Liver (tissue), 9 donors: ENCODE results near the gene SLC5A9. TPM values are rescaled to one million over a fixed set of nuclear protein-coding genes. Genes with fewer than 3 reads are reported as not detected.
"Not testable (repeated sequence)": the region's sequence is repeated elsewhere in the genome, so short reads cannot be mapped to it uniquely, and the experiment has no call there.

Source experiments
- DNase-seq: peaks from one replicate; pipeline ENCODE4 v3.0.0-alpha.2; 2017; ENCODE audit warnings: low spot score
- H3K27ac ChIP-seq, 2 donors: one replicate each; pipeline ENCODE4 v1.7.0; 2013; ENCODE audit warnings: inconsistent platforms in 2 of 2, low read length in 2 of 2, control low read depth in 1 of 2, low read depth in 1 of 2, mild to moderate bottlenecking in 1 of 2
- H3K27me3 ChIP-seq, 4 donors: one replicate each; pipeline versions ENCODE4 v1.6.1 to v1.7.0; 2013; ENCODE audit warnings: low read length in 3 of 4, inconsistent platforms in 1 of 4, mild to moderate bottlenecking in 1 of 4, moderate library complexity in 1 of 4; ENCODE audit not compliant: control insufficient read depth in 4 of 4, insufficient read depth in 4 of 4
- H3K36me3 ChIP-seq, 4 donors: one replicate each; pipeline versions ENCODE4 v1.6.1 to v1.7.0; 2013; ENCODE audit warnings: low read length in 3 of 4, mild to moderate bottlenecking in 3 of 4, low read depth in 1 of 4, moderate library complexity in 1 of 4; ENCODE audit not compliant: control insufficient read depth in 4 of 4, insufficient read depth in 3 of 4
- H3K4me1 ChIP-seq, 4 donors: one replicate each; pipeline versions ENCODE4 v1.6.1 to v1.7.0; 2013; ENCODE audit warnings: low read length in 3 of 4, mild to moderate bottlenecking in 3 of 4, moderate library complexity in 1 of 4; ENCODE audit not compliant: control insufficient read depth in 4 of 4, insufficient read depth in 4 of 4
- H3K4me3 ChIP-seq, 3 donors: one replicate each; pipeline versions ENCODE4 v1.6.1 to v1.7.0; 2013; ENCODE audit warnings: low read length in 3 of 3, control low read depth in 1 of 3, low read depth in 1 of 3, mild to moderate bottlenecking in 1 of 3
- H3K9ac ChIP-seq, 2 donors: one replicate each; pipeline ENCODE4 v1.7.0; 2013; ENCODE audit warnings: low read length in 2 of 2, mild to moderate bottlenecking in 2 of 2, moderate library complexity in 2 of 2, control low read depth in 1 of 2, low read depth in 1 of 2
- H3K9me3 ChIP-seq, 4 donors: one replicate each; pipeline versions ENCODE4 v1.6.1 to v1.7.0; 2013; ENCODE audit warnings: low read length in 3 of 4; ENCODE audit not compliant: control insufficient read depth in 4 of 4
- EGR1 ChIP-seq, 2 donors: IDR thresholded peaks; 2 replicates each; pipeline ENCODE4 v1.6.1; 2016 to 2018; ENCODE audit warnings: antibody characterized with exemption in 2 of 2, low read depth in 2 of 2
- JUND ChIP-seq, 2 donors: IDR thresholded peaks; 2 replicates each; pipeline ENCODE4 v1.6.1; 2016; ENCODE audit warnings: antibody characterized with exemption in 2 of 2
- RAD21 ChIP-seq, 2 donors: IDR thresholded peaks; 2 replicates each; pipeline ENCODE4 v1.6.1; 2016; ENCODE audit warnings: antibody characterized with exemption in 2 of 2, mild to moderate bottlenecking in 2 of 2
- RXRA ChIP-seq, 2 donors: IDR thresholded peaks; 2 replicates each; pipeline ENCODE4 v1.6.1; 2017 to 2018; ENCODE audit warnings: antibody characterized with exemption in 2 of 2, mild to moderate bottlenecking in 1 of 2
- SP1 ChIP-seq: IDR thresholded peaks from 2 replicates; pipeline ENCODE4 v1.6.1; 2018; ENCODE audit warnings: antibody characterized with exemption, mild to moderate bottlenecking
- YY1 ChIP-seq: IDR thresholded peaks from 2 replicates; pipeline ENCODE4 v1.6.1; 2016; ENCODE audit warnings: antibody characterized with exemption, mild to moderate bottlenecking
- ZBTB33 ChIP-seq: IDR thresholded peaks from 2 replicates; pipeline ENCODE4 v1.6.1; 2016; ENCODE audit warnings: antibody characterized with exemption
- WGBS: extraction: QIAGEN DNeasy Blood & Tissue Kit; methylation state at CpG from one replicate; pipeline ENCODE4 v1.1.7; 2013; 5-methylcytosine and 5-hydroxymethylcytosine counted together
- polyA plus RNA-seq, 2 donors: library from polyadenylated mRNA; stranded (reverse) in 1 of 2; unstranded in 1 of 2; fragments of 200-250 nt in 1 of 2; fragments of >200 nt in 1 of 2; fragmentation: Nextera tagmentation in 1 of 2; extraction: Ambion mirVana in 1 of 2; gene quantifications; one replicate each; pipeline versions ENCODE4 v1.2.1 to v1.2.3, GENCODE V29; 2013 to 2015
- total RNA-seq, 2 donors: library from RNA; depleted of rRNA; stranded (reverse); fragments of >200 nt; gene quantifications; one replicate each; pipeline ENCODE4 v1.2.3, GENCODE V29; 2014
- TF ChIP-seq, protein P1 (sequence below): IDR thresholded peaks from 2 replicates; pipeline ENCODE4 v1.6.1; 2016; ENCODE audit warnings: antibody characterized with exemption
- TF ChIP-seq, protein P2 (sequence below): IDR thresholded peaks from 2 replicates; pipeline ENCODE4 v1.6.1; 2016; ENCODE audit warnings: antibody characterized with exemption, mild to moderate bottlenecking
- donor health status: healthy.
- donor health status: healthy.
- donor health status: healthy.
- donor health status: healthy.
- donor health status: healthy.

SLC5A9 gene
- total and polyA plus RNA-seq, 4 donors = 0.78 to 6.5 (median 6.0) TPM

DNA sequence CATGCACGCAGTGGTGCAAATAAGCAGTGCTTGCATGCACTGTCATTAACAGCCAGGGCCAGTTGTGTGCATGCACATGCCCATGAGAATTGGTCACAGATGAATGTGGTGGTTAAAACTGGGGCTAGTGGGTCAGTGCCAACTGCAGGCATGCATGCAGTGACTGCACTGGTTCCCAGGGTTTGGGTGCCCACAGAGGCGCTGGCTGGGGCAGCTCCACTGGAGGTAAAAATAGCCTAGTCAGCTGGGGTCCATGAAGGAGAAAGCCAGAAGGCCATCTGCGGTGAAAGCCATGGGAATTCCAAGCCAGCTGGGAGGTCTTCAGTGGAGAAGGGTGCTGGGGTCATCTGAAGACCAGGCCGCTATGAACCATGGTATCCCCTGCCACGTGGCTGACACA is 70.2 kb downstream of the SLC5A9 start:
- no peak overlapping the region for H3K4me3 ChIP-seq
- no peak overlapping the region for H3K27ac ChIP-seq
- no peak overlapping the region for H3K9ac ChIP-seq
- no peaks in the 10 kb centered on the region for H3K27me3 ChIP-seq
- no peaks in the 10 kb centered on the region for H3K4me1 ChIP-seq
- WGBS = 88% methylated on average over 5 of the region's 5 CpGs
- H3K9me3 ChIP-seq = no peaks in the 10 kb centered on the region
- TF ChIP-seq, protein P1, sequence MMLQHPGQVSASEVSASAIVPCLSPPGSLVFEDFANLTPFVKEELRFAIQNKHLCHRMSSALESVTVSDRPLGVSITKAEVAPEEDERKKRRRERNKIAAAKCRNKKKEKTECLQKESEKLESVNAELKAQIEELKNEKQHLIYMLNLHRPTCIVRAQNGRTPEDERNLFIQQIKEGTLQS = no peak
- no peaks in the 10 kb centered on the region for H3K36me3 ChIP-seq
- no peak for DNase-seq

DNA sequence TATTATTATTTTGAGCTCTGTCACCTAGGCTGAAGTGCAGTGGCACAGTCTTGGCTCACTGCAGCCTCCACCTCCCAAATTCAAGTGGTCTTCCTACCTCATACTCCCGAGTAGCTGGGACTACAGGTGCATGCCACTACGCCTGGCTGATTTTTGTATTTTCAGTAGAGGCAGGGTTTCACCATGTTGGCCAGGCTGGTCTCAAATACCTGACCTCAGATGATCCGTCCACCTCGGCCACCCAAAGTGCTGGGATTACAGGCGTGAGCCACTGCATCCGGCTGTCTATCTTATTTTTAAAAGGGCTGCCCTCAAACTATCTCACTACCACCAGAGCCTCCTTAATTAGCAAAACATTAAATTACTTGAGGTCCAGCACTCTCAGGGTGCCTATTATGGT is 71.6 kb downstream of the SLC5A9 start:
- WGBS = 90% methylated on average over 6 of the region's 6 CpGs
- not testable (repeated sequence) for H3K27ac ChIP-seq, H3K9ac ChIP-seq, H3K9me3 ChIP-seq, H3K36me3 ChIP-seq, H3K27me3 ChIP-seq, H3K4me3 ChIP-seq, H3K4me1 ChIP-seq, DNase-seq

GRCh38 chr1:48294656-48295055 is 72.1 kb downstream of the SLC5A9 start:
- no peak overlapping the region for H3K4me3 ChIP-seq
- TF ChIP-seq RAD21 (IDR thresholded peaks at IDR 0.05) (no peak), JUND (IDR thresholded peaks at IDR 0.05) (no peak), EGR1 (IDR thresholded peaks at IDR 0.05; ENCODE audit: low read depth in 2 of 2) (no peak), RXRA (IDR thresholded peaks at IDR 0.05) (no peak), YY1 (no peak), ZBTB33 (no peak), SP1 (no peak)
- TF ChIP-seq, protein P2, sequence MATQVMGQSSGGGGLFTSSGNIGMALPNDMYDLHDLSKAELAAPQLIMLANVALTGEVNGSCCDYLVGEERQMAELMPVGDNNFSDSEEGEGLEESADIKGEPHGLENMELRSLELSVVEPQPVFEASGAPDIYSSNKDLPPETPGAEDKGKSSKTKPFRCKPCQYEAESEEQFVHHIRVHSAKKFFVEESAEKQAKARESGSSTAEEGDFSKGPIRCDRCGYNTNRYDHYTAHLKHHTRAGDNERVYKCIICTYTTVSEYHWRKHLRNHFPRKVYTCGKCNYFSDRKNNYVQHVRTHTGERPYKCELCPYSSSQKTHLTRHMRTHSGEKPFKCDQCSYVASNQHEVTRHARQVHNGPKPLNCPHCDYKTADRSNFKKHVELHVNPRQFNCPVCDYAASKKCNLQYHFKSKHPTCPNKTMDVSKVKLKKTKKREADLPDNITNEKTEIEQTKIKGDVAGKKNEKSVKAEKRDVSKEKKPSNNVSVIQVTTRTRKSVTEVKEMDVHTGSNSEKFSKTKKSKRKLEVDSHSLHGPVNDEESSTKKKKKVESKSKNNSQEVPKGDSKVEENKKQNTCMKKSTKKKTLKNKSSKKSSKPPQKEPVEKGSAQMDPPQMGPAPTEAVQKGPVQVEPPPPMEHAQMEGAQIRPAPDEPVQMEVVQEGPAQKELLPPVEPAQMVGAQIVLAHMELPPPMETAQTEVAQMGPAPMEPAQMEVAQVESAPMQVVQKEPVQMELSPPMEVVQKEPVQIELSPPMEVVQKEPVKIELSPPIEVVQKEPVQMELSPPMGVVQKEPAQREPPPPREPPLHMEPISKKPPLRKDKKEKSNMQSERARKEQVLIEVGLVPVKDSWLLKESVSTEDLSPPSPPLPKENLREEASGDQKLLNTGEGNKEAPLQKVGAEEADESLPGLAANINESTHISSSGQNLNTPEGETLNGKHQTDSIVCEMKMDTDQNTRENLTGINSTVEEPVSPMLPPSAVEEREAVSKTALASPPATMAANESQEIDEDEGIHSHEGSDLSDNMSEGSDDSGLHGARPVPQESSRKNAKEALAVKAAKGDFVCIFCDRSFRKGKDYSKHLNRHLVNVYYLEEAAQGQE = no peak
- TF ChIP-seq, protein P1 = no peak

More at GRCh38 chr1:48294656-48295055, 72.1 kb downstream of the SLC5A9 start:
- DNase-seq = no peak
- Histone ChIP-seq H3K36me3 (no peaks in the 10 kb centered on the region), H3K9me3 (no peaks in the 10 kb centered on the region), H3K9ac (no peak overlapping the region), H3K27me3 (no peaks in the 10 kb centered on the region), H3K27ac (no peak overlapping the region), H3K4me1 (no peaks in the 10 kb centered on the region)
- 79% methylated on average over 1 of the region's 1 CpG for WGBS

Other genes with a start within 250 kb of the SLC5A9 start
- 1 to 10 TPM in 1 of 2 donors, under 1 TPM in 1; 0.28 to 2.6 TPM for gene TRABD2B, start 225.3 kb upstream of the SLC5A9 start, total RNA-seq
- 1 to 10 TPM; 1.2 to 1.3 TPM for gene TRABD2B, start 225.3 kb upstream of the SLC5A9 start, polyA plus RNA-seq
- 1 to 10 TPM; 1.7 to 3.0 TPM for gene SPATA6, start 249.5 kb downstream of the SLC5A9 start, total RNA-seq
- gene SPATA6, start 249.5 kb downstream of the SLC5A9 start, polyA plus RNA-seq = 1 to 10 TPM; 1.1 to 5.5 TPM